A549 (cell line): Measurements from ENCODE around the gene ZNF543.
A peak's percentile ranks its signal among the peaks of the same experiment; 100 is the strongest.

Source experiments
- CEBPB ChIP-seq, 2 experiments: fragments of >200 bp in 1 of 2; sonication (Bioruptor Twin) in 1 of 2; formaldehyde crosslinking in 1 of 2; IDR thresholded peaks; 2 replicates each; pipeline ENCODE4 v1.6.1; 2012 to 2016
- EP300 ChIP-seq, 2 experiments: fragments of >200 bp; sonication (Bioruptor Twin); formaldehyde crosslinking; IDR thresholded peaks; 2 replicates in 1 of 2; 3 replicates in 1 of 2; pipeline ENCODE4 v1.6.1; 2016 to 2017
- MYC ChIP-seq: IDR thresholded peaks from 2 replicates; pipeline ENCODE4 v1.6.1; 2012; ENCODE audit warnings: mild to moderate bottlenecking, inconsistent platforms, low read length, improper control_type of control experiment, borderline replicate concordance
- PBX3 ChIP-seq: IDR thresholded peaks from 2 replicates; pipeline ENCODE4 v1.6.1; 2012
- POLR2A ChIP-seq: IDR thresholded peaks from 2 replicates; pipeline ENCODE4 v1.6.1; 2012; ENCODE audit warnings: mild to moderate bottlenecking, low read length
- POLR2AphosphoS2 ChIP-seq: conservative IDR thresholded peaks from 2 replicates; pipeline ENCODE4 v1.6.1; 2012; ENCODE audit warnings: low read length, improper control_type of control experiment, inconsistent platforms
- RARB ChIP-seq: fragments of 250-450 bp; sonication (Bioruptor Pico); IDR thresholded peaks from 2 replicates; pipeline ENCODE4 v1.8.0; 2021; ENCODE audit warnings: mild to moderate bottlenecking, moderate library complexity
- RCOR1 ChIP-seq: fragments of 150-350 bp; IDR thresholded peaks from 2 replicates; pipeline ENCODE4 v1.6.1; 2014; ENCODE audit warnings: antibody characterized with exemption, low read length, low read depth
- RFX5 ChIP-seq: fragments of 450-650 bp; IDR thresholded peaks from 2 replicates; pipeline ENCODE4 v1.7.1; 2014; ENCODE audit warnings: antibody characterized with exemption, mild to moderate bottlenecking, moderate library complexity
- SMC3 ChIP-seq: fragments of >200 bp; sonication (Bioruptor Twin); formaldehyde crosslinking; IDR thresholded peaks from 3 replicates; pipeline ENCODE4 v1.6.1; 2018; ENCODE audit warnings: inconsistent platforms
- SREBF2 ChIP-seq: fragments of 450-650 bp; IDR thresholded peaks from 2 replicates; pipeline ENCODE4 v1.6.1; 2014; ENCODE audit warnings: mild to moderate bottlenecking, moderate library complexity
- TF ChIP-seq, protein P1 (sequence below): fragments of >200 bp; sonication (Bioruptor Twin); formaldehyde crosslinking; IDR thresholded peaks from 3 replicates; pipeline ENCODE4 v1.5.1; 2016
- TF ChIP-seq, protein P2 (sequence below): IDR thresholded peaks from 2 replicates; pipeline ENCODE4 v1.6.1; 2012

DNA sequence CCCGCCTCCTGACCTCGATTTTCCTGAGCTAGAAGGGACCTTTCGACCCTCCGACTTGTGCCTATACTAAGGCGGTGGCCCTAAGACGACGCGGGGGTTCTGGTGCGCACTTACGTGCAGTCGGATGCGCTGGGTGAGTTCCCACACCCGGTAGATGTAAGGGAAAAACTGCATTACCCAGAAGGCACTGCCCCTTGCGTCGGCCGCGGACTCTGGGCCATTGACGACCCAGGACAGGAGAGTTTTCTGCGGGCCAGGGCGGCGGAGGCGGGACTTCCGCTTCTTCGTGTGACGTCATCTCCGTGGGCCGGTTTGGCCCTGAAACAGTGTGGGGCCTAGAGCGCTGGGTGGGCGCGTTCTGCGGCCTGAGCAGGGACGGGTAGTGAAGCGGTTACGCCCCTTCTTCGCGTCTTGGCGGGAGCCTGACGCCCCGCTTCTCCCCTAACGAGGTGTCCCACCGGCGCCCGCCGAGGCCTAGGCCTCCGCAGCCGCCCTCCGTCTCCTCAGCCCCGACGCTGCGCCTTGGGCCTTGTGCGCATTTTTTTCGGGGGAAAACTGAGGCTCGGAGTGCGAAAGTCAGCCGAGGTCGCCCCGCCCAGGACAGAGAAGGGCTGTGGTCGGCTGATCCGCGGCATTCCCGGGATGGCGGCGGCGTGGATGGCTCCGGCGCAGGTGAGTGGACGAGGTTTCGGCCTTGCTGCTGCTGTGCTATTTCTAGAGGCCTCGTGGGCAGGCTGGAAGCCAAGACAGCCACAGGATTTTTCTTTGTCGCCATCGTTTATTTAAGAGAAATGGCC lies 39.9 kb upstream of the ZNF543 start, which contains the start of gene ZNF460:
- TF ChIP-seq CEBPB (IDR thresholded peaks at IDR 0.05) (no peak), POLR2A (peak; percentile 62), RCOR1 (no peak), RFX5 (0 out of 2 replicates have a peak, but pooled peaks have one; percentile 20), RARB (no peak), SREBF2 (no peak), PBX3 (no peak), SMC3 (no peak), EP300 (IDR thresholded peaks at IDR 0.05) (no peak), POLR2AphosphoS2 (no peak), MYC (peak; percentile 69; the same call in 1 of the 2 replicates)
- TF ChIP-seq, protein P1, sequence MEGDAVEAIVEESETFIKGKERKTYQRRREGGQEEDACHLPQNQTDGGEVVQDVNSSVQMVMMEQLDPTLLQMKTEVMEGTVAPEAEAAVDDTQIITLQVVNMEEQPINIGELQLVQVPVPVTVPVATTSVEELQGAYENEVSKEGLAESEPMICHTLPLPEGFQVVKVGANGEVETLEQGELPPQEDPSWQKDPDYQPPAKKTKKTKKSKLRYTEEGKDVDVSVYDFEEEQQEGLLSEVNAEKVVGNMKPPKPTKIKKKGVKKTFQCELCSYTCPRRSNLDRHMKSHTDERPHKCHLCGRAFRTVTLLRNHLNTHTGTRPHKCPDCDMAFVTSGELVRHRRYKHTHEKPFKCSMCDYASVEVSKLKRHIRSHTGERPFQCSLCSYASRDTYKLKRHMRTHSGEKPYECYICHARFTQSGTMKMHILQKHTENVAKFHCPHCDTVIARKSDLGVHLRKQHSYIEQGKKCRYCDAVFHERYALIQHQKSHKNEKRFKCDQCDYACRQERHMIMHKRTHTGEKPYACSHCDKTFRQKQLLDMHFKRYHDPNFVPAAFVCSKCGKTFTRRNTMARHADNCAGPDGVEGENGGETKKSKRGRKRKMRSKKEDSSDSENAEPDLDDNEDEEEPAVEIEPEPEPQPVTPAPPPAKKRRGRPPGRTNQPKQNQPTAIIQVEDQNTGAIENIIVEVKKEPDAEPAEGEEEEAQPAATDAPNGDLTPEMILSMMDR, result no peak; the same call in 2 of the 3 replicates
- TF ChIP-seq, protein P2, sequence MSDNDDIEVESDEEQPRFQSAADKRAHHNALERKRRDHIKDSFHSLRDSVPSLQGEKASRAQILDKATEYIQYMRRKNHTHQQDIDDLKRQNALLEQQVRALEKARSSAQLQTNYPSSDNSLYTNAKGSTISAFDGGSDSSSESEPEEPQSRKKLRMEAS, result peak; percentile 79
